GM15510 (cell line): ENCODE results near the gene NAA80.

Experiments
- POLR2A ChIP-seq: IDR thresholded peaks from 3 replicates; pipeline ENCODE4 v1.6.1; 2011; ENCODE audit warnings: borderline replicate concordance; ENCODE audit not compliant: insufficient read length; ENCODE audit errors: extremely low read depth

Gene NAA80

GRCh38 chr3:50298836-50299637 is at the start of gene NAA80, which contains the start of gene HYAL3:
NAA80 (minus strand) TSS chr3:50299405; CDS start chr3:50297463, 1,942 bp downstream.
HYAL3 (minus strand) TSS chr3:50299405; CDS start chr3:50295602, 3,803 bp downstream.
- TF ChIP-seq POLR2A: peak; percentile 93

GRCh38 chr3:50347187-50347813 is 48.1 kb upstream of the NAA80 start:
- no peak for TF ChIP-seq POLR2A

GRCh38 chr3:50345586-50346234 is 46.5 kb upstream of the NAA80 start, which contains the start of gene ZMYND10:
ZMYND10 (minus strand) TSS chr3:50345732; CDS start chr3:50345579, 153 bp downstream.
- TF ChIP-seq POLR2A: no peak

- no peak for TF ChIP-seq POLR2A
Observed at GRCh38 chr3:50345008-50345407, 45.8 kb upstream of the NAA80 start.

- TF ChIP-seq POLR2A: no peak
Observed at GRCh38 chr3:50342813-50343633, 43.8 kb upstream of the NAA80 start.

- TF ChIP-seq POLR2A: no peak
Observed at GRCh38 chr3:50341996-50342650, 42.9 kb upstream of the NAA80 start.

- no peak for TF ChIP-seq POLR2A
Observed at GRCh38 chr3:50341537-50341936, 42.3 kb upstream of the NAA80 start.

GRCh38 chr3:50340448-50341329 is 41.5 kb upstream of the NAA80 start, which contains the start of gene RASSF1:
RASSF1 (minus strand) TSS chr3:50340836; CDS start chr3:50340805, 31 bp downstream.
- TF ChIP-seq POLR2A: peak; percentile 83

- no peak for TF ChIP-seq POLR2A
Observed at GRCh38 chr3:50340147-50340447, 40.9 kb upstream of the NAA80 start.

GRCh38 chr3:50339485-50340146 is 40.4 kb upstream of the NAA80 start:
- no peak for TF ChIP-seq POLR2A

- no peak for TF ChIP-seq POLR2A
Observed at GRCh38 chr3:50338965-50339364, 39.8 kb upstream of the NAA80 start.

GRCh38 chr3:50337175-50337861 is 38.1 kb upstream of the NAA80 start:
- TF ChIP-seq POLR2A: peak; percentile 81
